Breast epithelium (tissue), 3 donors: Measurements from ENCODE around the gene TXNRD1.

Experiments
- POLR2A ChIP-seq: fragments of 450-650 bp; IDR thresholded peaks from one replicate; pipeline ENCODE4 v1.6.1; 2016; ENCODE audit warnings: antibody characterized with exemption, mild to moderate bottlenecking, moderate library complexity
- POLR2AphosphoS5 ChIP-seq, 3 donors: sonication (generic); formaldehyde crosslinking; IDR thresholded peaks; one replicate each; pipeline ENCODE4 v1.6.1; 2017; ENCODE audit warnings: antibody characterized with exemption in 3 of 3
- TF ChIP-seq, protein P1 (sequence below), 3 donors: fragments of 450-650 bp; IDR thresholded peaks; one replicate each; pipeline ENCODE4 v1.5.1; 2016 to 2017; ENCODE audit warnings: antibody characterized with exemption in 3 of 3, mild to moderate bottlenecking in 3 of 3, moderate library complexity in 3 of 3

DNA sequence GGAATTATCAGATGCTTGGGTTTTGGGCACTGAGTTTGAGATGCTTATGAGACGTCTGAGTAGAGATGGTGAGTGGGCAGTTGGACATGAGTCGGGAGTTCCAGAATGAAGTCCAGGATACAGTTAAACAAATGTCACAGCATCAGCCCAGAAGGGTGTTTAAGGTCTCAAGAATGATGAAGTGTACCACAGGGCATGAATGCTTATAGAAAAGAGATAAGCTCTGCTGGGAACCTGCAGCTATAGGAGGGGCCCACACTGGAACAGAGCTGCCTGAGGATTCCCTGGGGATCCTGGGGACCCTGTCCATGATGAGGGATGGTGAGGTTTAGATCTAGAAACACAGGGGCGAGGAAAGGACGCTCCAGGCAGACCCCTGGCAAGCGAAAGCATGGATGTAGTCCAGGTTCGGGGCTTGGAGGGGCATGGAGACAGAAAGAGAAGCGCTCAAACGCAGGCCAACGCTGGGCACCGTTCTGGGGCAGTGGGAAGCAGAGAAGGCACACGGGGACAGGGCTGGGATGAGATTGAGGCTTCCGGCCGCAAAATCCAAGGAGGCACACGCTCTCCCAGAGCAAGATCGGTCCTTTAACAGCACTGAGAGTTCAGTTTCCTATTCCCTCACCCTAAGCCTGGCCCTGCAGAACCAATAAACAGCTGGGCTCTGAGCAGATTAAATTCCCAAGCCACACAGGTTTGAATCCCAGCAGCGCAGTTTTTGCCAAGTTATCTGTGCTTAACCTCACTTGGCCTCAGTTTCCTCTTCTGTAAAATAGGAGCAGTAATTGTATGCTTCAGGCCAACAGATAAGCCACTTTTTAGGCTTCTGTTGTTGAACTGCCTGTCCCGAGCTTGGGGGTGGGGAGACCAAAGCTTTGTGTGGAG lies 140.9 kb downstream of the TXNRD1 start:
- TF ChIP-seq POLR2AphosphoS5 (IDR thresholded peaks at IDR 0.05) (no peak), POLR2A (no peak)
- TF ChIP-seq, protein P1, sequence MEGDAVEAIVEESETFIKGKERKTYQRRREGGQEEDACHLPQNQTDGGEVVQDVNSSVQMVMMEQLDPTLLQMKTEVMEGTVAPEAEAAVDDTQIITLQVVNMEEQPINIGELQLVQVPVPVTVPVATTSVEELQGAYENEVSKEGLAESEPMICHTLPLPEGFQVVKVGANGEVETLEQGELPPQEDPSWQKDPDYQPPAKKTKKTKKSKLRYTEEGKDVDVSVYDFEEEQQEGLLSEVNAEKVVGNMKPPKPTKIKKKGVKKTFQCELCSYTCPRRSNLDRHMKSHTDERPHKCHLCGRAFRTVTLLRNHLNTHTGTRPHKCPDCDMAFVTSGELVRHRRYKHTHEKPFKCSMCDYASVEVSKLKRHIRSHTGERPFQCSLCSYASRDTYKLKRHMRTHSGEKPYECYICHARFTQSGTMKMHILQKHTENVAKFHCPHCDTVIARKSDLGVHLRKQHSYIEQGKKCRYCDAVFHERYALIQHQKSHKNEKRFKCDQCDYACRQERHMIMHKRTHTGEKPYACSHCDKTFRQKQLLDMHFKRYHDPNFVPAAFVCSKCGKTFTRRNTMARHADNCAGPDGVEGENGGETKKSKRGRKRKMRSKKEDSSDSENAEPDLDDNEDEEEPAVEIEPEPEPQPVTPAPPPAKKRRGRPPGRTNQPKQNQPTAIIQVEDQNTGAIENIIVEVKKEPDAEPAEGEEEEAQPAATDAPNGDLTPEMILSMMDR (IDR thresholded peaks at IDR 0.05), result no peak
